OCI-LY3 (cell line): ENCODE results near the gene VENTX.

Experiments
- H2AFZ ChIP-seq: fragments of 200-600, 300-600 bp; shearing (Covaris generic); 2 replicates; pipeline ENCODE4 v1.6.0; 2014; ENCODE audit warnings: antibody characterized with exemption, low read depth, low read length
- H3K27ac ChIP-seq: fragments of 200-600, 300-600 bp; sonication (generic); 2 replicates; pipeline ENCODE4 v1.5.1; 2014; ENCODE audit warnings: mild to moderate bottlenecking, low read length, moderate library complexity, mixed read lengths
- H3K27me3 ChIP-seq: fragments of 200-600, 300-600 bp; sonication (generic); 2 replicates; pipeline ENCODE4 v1.6.1; 2014; ENCODE audit warnings: low read depth, low read length, mixed read lengths
- H3K36me3 ChIP-seq: fragments of 200-600, 300-600 bp; sonication (generic); replicated peaks from 2 replicates; pipeline ENCODE3; 2014; ENCODE audit warnings: low read depth, low read length, mixed read lengths
- H3K4me1 ChIP-seq: fragments of 300-600, 200-600 bp; sonication (generic); 2 replicates; pipeline ENCODE4 v1.6.1; 2014; ENCODE audit warnings: low read length, mixed read lengths
- H3K4me2 ChIP-seq: fragments of 200-600, 300-600 bp; sonication (generic); 2 replicates; pipeline ENCODE4 v1.6.1; 2014; ENCODE audit warnings: low read length, mixed read lengths
- H3K4me3 ChIP-seq: fragments of 300-600, 200-600 bp; sonication (generic); 2 replicates; pipeline ENCODE4 v1.5.1; 2014; ENCODE audit warnings: antibody characterized with exemption, mild to moderate bottlenecking, low read length, moderate library complexity
- H3K79me2 ChIP-seq: fragments of 300-600, 200-600 bp; shearing (Covaris generic); 2 replicates; pipeline ENCODE4 v1.6.1; 2014; ENCODE audit warnings: mild to moderate bottlenecking, low read length, mixed read lengths
- H3K9ac ChIP-seq: fragments of 300-600, 200-600 bp; shearing (Covaris generic); 2 replicates; pipeline ENCODE4 v1.6.0; 2014; ENCODE audit warnings: mild to moderate bottlenecking, low read length, moderate library complexity
- H3K9me3 ChIP-seq: fragments of 200-600, 300-600 bp; shearing (Covaris generic); 2 replicates; pipeline ENCODE4 v1.6.1; 2014; ENCODE audit warnings: low read length, mixed read lengths; ENCODE audit not compliant: insufficient read depth
- H4K20me1 ChIP-seq: fragments of 200-600, 300-600 bp; sonication (generic); 2 replicates; pipeline ENCODE4 v1.6.1; 2016; ENCODE audit warnings: low read length, mixed read lengths; ENCODE audit not compliant: insufficient read depth
- CTCF ChIP-seq: fragments of 200-600, 300-600 bp; sonication (generic); IDR thresholded peaks from 2 replicates; pipeline ENCODE4 v1.5.1; 2014; ENCODE audit warnings: antibody characterized with exemption, low read length, low read depth
- EZH2phosphoT487 ChIP-seq: fragments of 200-600 bp; shearing (Covaris generic); IDR thresholded peaks from 2 replicates; pipeline ENCODE4 v1.6.1; 2018; ENCODE audit warnings: antibody characterized with exemption, mixed run types, low read depth

The VENTX gene

DNA sequence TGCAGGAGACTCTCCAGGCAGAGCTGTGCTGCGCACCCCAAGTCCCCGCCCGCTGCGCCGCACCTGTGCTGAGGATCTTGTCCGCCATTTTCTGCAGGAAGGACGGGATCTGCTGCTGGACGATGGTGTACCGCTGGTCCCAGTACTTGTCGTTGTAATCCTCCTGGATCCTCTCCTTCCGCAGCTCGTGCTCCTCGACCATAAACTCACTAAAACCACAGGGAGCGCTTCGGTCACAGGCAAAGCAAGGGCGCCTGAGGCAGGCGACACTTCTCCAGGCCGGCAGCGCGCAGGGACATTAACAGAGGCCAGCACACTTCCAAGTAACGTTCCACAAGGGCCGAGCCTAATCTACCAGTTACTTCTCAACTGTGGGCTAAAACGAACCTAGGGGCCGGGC is 52.1 kb downstream of the VENTX start:
- no peak overlapping the region for H3K4me3 ChIP-seq
- H3K9ac ChIP-seq, result no peak overlapping the region
- H3K36me3 ChIP-seq, result no peaks in the 10 kb centered on the region
- H3K27ac ChIP-seq, result no peak overlapping the region
- H3K9me3 ChIP-seq, result no peaks in the 10 kb centered on the region
- no peak for TF ChIP-seq CTCF
- TF ChIP-seq EZH2phosphoT487, result no peak
- H3K4me1 ChIP-seq, result no peaks in the 10 kb centered on the region
- no peaks in the 10 kb centered on the region for H3K79me2 ChIP-seq
- H3K4me2 ChIP-seq, result no peak overlapping the region
- no peaks in the 10 kb centered on the region for H3K27me3 ChIP-seq
- no peak overlapping the region for H2AFZ ChIP-seq
- no peaks in the 10 kb centered on the region for H4K20me1 ChIP-seq
